WTC11 (cell line): Measurements from ENCODE around the gene FHAD1.

Experiments used
- CREB1 ChIP-seq: sonication (generic); formaldehyde crosslinking; IDR thresholded peaks from 2 replicates; pipeline ENCODE4 v1.8.0; 2023; ENCODE audit warnings: mild to moderate bottlenecking, missing genetic modification reagents
- FOXK1 ChIP-seq: sonication (generic); formaldehyde crosslinking; IDR thresholded peaks from 2 replicates; pipeline ENCODE4 v1.8.0; 2022; ENCODE audit warnings: mild to moderate bottlenecking, moderate library complexity, missing genetic modification reagents
- NFYB ChIP-seq: sonication (generic); formaldehyde crosslinking; conservative IDR thresholded peaks from 2 replicates; pipeline ENCODE4 v1.8.0; 2022; ENCODE audit warnings: low read depth, missing genetic modification reagents
- TCF7 ChIP-seq: sonication (generic); formaldehyde crosslinking; IDR thresholded peaks from 2 replicates; pipeline ENCODE4 v1.8.0; 2022; ENCODE audit warnings: mild to moderate bottlenecking, low read depth, missing genetic modification reagents, moderate library complexity
- TF ChIP-seq, protein P1 (sequence below): sonication (generic); formaldehyde crosslinking; IDR thresholded peaks from 2 replicates; pipeline ENCODE4 v1.8.1; 2023; ENCODE audit warnings: mild to moderate bottlenecking, missing genetic modification reagents, moderate library complexity
- TF ChIP-seq, protein P2 (sequence below): fragments of 200-600 bp; IDR thresholded peaks from 2 replicates; pipeline ENCODE4 v1.8.0; 2022; ENCODE audit warnings: antibody characterized with exemption
- TF ChIP-seq, protein P3 (sequence below): sonication (generic); formaldehyde crosslinking; IDR thresholded peaks from 2 replicates; pipeline ENCODE4 v1.8.1; 2023; ENCODE audit warnings: mild to moderate bottlenecking, missing genetic modification reagents, moderate library complexity

DNA sequence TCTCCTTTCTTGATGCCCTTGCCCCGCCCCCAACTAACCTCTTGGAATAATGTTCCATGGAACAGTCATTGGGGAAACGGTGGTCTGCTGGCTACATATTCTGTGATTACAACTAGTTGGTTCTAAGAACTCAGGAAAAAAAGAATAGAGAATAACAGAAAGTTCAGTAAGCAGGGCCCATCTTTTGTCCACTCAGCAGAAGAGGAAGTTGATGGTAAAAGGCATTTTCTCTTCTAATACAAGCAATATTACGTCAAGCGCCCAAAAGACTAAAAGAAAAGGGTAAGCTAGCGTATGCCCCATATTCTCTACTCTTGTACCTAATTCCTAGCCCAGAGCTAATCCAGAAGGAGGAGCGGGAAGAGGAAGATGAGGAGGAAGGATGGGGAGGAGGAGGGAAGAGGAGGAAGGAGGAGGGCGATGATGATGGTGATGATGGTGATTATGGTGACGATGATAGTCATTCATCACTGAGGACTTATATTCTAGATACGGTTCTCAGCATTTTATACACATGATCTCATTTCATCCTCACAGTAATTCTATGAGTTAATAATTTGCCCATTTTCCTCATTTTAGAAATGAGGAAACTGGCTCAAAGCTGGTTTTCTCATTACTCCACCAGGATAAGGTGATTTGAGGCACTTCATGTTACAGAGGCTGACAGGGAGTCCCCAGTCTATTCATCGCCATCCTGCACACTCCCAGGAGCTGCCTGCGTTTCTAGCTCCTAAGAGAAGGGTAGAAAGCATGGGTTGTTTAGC lies 86.1 kb downstream of the FHAD1 start:
- TF ChIP-seq, protein P1, sequence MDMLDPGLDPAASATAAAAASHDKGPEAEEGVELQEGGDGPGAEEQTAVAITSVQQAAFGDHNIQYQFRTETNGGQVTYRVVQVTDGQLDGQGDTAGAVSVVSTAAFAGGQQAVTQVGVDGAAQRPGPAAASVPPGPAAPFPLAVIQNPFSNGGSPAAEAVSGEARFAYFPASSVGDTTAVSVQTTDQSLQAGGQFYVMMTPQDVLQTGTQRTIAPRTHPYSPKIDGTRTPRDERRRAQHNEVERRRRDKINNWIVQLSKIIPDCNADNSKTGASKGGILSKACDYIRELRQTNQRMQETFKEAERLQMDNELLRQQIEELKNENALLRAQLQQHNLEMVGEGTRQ = no peak
- no peak for TF ChIP-seq FOXK1 (CRISPR knock-in tag)
- no peak for TF ChIP-seq CREB1
- TF ChIP-seq, protein P2, sequence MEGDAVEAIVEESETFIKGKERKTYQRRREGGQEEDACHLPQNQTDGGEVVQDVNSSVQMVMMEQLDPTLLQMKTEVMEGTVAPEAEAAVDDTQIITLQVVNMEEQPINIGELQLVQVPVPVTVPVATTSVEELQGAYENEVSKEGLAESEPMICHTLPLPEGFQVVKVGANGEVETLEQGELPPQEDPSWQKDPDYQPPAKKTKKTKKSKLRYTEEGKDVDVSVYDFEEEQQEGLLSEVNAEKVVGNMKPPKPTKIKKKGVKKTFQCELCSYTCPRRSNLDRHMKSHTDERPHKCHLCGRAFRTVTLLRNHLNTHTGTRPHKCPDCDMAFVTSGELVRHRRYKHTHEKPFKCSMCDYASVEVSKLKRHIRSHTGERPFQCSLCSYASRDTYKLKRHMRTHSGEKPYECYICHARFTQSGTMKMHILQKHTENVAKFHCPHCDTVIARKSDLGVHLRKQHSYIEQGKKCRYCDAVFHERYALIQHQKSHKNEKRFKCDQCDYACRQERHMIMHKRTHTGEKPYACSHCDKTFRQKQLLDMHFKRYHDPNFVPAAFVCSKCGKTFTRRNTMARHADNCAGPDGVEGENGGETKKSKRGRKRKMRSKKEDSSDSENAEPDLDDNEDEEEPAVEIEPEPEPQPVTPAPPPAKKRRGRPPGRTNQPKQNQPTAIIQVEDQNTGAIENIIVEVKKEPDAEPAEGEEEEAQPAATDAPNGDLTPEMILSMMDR = no peak
- no peak for TF ChIP-seq TCF7 (CRISPR knock-in tag)
- TF ChIP-seq, protein P3, sequence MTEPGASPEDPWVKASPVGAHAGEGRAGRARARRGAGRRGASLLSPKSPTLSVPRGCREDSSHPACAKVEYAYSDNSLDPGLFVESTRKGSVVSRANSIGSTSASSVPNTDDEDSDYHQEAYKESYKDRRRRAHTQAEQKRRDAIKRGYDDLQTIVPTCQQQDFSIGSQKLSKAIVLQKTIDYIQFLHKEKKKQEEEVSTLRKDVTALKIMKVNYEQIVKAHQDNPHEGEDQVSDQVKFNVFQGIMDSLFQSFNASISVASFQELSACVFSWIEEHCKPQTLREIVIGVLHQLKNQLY (CRISPR knock-in tag) = no peak
- no peak for TF ChIP-seq NFYB (CRISPR knock-in tag)
